NCI-H345 treated with DMSO at 0.1 percent for 48 hours (cell line): ENCODE measurements around the gene OR2B2.
"Not testable (repeated sequence)": the region's sequence is repeated elsewhere in the genome, so short reads cannot be mapped to it uniquely, and the experiment has no call there.

Experiments
- DNase-seq: peaks from one replicate; lab custom pipeline; 2025; ENCODE audit not compliant: unreplicated experiment; lab: John Stamatoyannopoulos, UW

Gene OR2B2

DNA sequence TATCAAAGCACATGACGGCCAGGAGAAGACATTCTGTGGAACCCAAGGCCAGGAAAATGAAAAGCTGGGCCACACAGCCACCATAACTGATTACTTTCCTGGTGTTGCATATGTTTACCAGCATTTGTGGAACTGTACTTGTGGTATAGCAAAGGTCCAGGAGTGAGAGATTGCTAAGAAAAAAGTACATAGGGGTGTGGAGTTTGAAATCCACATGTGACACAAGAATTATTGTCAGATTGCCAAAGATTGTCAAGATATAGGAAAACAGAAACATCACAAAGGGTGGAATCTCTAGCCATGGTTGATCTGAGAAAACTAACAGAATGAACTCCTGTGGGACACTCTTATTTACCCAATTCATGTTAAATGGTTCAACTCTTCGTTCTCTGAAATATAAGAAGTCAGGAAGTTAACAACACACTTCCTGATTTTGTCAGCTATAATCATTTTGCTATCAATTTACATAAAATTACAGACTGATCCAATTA, at the start of gene OR2B2:
Gene OR2B2, minus strand, starts transcription at position 441 of the 491 bp plus-strand sequence. Its CDS starts 77 bp downstream, at position 364.
- no peak for DNase-seq

DNA sequence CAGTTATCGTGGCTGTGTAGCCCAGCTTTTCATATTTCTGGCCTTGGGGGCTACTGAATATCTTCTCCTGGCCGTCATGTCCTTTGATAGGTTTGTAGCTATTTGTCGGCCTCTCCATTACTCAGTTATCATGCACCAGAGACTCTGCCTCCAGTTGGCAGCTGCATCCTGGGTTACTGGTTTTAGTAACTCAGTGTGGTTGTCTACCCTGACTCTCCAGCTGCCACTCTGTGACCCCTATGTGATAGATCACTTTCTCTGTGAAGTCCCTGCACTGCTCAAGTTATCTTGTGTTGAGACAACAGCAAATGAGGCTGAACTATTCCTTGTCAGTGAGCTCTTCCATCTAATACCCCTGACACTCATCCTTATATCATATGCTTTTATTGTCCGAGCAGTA, 45.3 kb upstream of the OR2B2 start:
- no peak for DNase-seq

GRCh38 chr6:27956941-27957340, 44.7 kb upstream of the OR2B2 start, which contains the start of gene OR2B6:
Gene OR2B6 (plus strand): TSS chr6:27957241. CDS start chr6:27957241, 0 bp downstream.
- no peak for DNase-seq

- no peak for DNase-seq
Measured at GRCh38 chr6:27951040-27951439, 38.8 kb upstream of the OR2B2 start.

DNA sequence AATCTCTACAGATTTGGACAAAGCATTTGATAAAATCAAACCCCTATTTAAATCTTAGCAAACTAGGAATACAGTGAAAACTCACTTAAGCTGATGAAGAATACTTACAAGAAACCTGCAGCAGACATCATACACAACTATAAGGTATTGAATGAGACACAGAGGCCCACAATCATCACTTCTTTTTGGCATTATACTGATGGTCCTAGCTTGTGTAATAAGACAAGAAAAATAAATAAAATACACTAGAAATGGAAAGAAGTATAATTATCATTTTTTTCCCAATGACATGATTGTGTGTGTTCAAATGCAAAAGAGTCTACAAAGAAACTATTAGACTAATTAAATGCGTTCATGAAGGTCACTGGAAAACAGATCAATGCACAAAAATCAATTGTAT, 36.0 kb upstream of the OR2B2 start:
- DNase-seq, result no peak

GRCh38 chr6:27943072-27943471, 30.9 kb upstream of the OR2B2 start:
- DNase-seq, result not testable (repeated sequence)

DNA sequence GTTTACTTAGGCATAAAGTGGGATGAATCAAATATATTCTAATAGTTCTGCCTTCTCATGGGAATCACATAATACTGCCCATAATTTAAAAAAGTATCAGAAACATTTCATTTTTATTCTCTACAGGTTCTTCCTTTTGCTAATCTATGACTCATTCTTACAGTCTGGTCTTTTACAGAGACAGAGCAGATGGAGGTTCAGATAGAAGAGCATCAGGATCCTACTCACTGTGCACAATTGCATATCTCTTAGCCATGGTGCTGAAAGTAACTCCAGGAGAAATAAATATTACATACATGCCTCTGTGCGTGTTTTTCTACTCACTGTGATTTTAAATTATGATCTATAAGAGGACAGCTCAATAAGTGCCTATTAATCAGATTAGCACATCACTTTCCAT, 28.6 kb upstream of the OR2B2 start:
- DNase-seq, result no peak

DNA sequence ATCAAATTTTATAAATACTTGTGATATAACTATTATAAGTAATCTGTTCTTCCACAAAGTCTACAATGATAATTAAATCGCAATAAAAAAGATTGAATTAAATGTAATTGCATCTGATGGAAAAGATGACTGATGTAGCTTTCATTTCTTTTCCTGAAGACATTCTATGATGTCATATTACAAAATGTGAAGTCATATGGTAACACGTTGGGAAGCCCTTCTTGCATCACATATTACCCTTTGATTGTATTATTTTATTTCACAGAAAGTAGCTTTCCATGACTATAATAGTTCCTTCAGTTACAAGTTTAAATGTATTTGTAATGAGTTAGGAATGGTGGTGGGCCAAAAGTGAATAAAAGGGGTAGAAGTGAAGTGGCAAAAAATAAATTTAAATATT, 19.0 kb upstream of the OR2B2 start:
- no peak for DNase-seq

DNA sequence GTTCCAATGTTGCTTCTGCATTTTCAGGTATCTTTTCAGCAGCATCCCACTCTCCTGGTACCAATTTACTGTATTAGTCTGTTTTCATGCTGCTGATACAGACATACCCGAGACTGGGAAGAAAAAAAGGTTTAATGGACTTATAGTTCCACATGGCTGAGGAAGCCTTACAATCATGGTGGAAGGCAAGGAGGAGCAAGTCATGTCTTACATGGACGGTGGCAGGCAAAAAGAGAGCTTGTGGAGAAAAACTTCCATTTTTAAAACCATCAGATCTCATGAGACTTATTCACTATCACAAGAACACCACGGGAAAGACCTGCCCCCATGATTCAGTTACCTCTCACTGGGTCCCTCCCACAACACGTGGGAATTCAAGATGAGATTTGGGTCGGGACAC, 17.7 kb upstream of the OR2B2 start:
- DNase-seq, result not testable (repeated sequence)

DNA sequence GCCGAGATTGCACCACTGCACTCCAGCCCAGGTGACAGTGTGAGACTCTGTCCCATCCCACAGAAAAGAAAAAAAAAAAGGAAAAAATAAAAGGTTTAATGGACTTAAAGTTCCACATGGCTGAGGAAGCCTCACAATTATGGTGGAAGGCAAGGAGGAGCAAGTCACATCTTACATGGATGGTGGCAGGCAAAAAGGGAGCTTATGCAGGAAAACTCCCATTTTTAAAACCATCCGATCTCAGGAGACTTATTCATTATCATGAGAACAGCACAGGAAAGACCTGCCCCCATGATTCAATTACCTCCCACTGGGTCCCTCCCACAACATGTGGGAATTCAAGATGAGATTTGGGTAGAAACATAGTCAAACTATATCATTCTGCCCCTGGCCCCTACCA, 15.8 kb upstream of the OR2B2 start:
- DNase-seq, result not testable (repeated sequence)

- no peak for DNase-seq
Measured at GRCh38 chr6:27924179-27924578, 12.0 kb upstream of the OR2B2 start.

DNA sequence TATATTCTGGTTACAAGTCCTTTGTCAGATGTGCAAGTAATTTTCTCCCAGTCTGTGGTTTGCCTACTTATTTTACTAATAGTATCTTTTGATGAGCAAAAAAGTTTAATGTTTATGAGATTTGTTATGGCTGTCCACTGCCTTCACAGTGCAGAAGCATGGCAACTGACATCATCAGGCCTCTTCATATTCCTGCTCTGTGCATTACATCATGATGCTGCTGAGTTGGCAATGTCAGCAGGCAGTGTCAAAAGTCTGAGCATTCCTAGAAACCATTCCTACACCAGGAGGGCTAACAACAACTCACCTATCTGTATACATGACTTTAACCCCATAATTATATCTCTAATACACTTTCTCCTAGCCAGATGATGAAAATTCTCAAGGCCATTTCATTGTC, 10.8 kb upstream of the OR2B2 start:
- DNase-seq, result no peak

- DNase-seq, result no peak
Measured at GRCh38 chr6:27908017-27908416, 4.2 kb downstream of the OR2B2 start.

DNA sequence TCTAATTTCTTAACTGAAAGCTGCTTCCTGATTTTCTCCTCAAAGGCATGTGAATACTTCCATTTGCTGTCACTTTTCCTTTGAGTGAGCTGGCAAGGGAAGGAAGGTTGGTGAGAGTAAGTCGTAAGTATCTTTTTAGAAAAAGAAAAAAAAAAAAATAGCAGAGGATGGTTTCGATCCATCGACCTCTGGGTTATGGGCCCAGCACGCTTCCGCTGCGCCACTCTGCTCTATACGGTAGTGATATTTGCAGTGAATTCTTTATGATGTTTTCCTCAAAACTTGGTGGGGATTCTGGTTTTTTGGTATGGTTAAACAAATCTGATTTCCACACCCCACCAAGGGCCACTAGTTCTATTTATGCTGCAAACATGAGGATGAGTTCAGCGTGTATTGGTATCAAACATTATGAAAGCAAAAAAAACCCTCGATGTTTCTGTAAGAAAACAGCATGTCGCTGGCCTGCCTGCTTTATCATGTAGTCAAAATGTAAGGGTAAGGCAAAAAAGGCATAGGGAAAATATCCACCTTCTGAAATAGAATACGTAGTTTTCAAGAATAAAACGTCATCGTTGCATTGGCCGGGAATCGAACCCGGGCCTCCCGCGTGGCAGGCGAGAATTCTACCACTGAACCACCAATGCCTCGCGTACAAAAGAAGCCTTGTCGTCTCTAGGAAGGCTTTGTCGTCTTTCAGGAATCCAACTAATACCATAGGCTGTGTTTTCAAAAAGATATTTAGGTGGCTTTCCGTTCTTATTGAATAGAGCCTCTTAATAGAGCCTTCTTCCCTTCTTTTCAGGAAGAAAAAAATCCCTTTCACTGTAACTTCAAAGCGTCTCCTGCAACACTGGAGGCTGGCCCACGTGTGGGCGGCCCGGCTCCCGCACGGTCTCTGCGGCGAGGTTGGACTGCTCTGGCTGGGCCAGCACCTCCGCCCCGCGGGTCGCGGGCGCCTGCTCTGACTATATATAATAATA, 9.6 kb downstream of the OR2B2 start:
- peak; percentile 79 for DNase-seq

GRCh38 chr6:27901801-27902200, 10.4 kb downstream of the OR2B2 start:
- DNase-seq, result no peak

- not testable (repeated sequence) for DNase-seq
Measured at GRCh38 chr6:27900197-27900596, 12.0 kb downstream of the OR2B2 start.

DNA sequence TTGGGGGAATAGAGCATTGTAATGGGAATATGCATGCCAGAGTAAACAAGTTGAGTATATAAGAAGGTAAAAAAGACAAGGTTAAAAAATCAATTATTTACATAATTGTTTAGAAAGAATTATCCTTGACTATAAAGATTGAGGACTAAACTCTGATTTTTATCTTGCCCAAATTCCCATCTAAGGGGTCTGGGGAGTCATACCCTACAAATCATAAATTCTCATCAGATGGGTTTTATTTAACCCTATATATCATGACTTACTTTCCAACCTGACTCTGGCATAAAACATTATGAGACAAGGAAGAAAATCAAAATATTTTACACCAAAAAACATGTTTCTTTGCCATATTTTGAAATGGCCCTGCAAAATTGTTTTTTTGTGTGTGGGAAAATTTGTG, 12.7 kb downstream of the OR2B2 start:
- DNase-seq, result no peak

- DNase-seq, result no peak
Measured at GRCh38 chr6:27897580-27898206, 14.5 kb downstream of the OR2B2 start.

GRCh38 chr6:27896398-27896796, 15.8 kb downstream of the OR2B2 start:
- DNase-seq, result no peak

DNA sequence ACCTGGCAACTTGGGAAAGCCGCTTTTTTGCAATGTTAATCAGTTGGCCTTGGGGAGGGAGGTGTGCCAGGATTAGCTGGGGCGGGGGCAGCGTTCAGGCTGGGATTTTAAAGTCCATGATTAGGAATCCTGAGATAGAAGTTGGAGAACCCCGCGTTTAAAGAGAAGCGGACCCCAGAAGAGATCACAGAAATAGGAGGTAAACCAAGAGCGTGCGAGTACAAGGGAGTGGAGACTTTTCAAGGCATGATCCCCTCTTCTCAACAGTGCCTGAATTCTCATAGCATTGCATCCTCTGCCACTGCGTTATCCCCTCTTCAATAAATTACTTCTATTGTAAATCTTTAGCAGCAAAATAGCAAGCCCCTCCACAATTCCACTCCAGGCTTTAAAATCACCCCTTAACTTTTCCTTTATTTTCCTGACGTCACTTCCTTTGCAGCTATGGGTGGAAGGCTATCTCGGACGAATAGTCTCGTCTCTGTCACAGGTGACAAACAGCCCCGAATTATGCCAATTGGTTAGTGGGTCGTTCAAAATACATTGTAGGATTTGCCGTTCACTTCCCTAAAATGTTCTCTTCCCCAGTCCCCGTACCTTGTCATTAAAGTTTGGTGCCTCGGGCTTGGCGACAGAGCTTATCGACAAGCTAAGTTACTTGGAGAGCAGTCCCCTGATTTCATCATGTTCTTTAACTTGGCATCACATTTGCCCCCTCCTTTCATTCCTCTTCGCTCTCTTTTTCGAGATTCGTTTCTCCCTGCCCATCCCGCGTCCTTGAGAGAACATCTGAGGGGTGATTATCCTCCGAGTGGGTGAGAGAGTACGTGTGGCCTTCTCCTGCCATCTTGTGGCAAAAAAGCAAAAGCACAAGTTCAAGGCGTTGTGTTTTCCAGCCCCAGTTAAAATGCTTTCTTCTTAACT, 17.1 kb downstream of the OR2B2 start:
- peak; percentile 83 for DNase-seq
